Stimulated activated CD4-positive, alpha-beta T cell treated with anti-CD3 and anti-CD28 coated beads, Interleukin-12 subunit alpha, Interleukin-12 subunit beta, amount 100 ng/mL, for 4 hours (primary cell): Measurements from ENCODE around the gene ALB.

ENCODE experiments used
- DNase-seq: peaks from one replicate; pipeline ENCODE4 v3.0.0-alpha.2; 2020

Gene ALB

DNA sequence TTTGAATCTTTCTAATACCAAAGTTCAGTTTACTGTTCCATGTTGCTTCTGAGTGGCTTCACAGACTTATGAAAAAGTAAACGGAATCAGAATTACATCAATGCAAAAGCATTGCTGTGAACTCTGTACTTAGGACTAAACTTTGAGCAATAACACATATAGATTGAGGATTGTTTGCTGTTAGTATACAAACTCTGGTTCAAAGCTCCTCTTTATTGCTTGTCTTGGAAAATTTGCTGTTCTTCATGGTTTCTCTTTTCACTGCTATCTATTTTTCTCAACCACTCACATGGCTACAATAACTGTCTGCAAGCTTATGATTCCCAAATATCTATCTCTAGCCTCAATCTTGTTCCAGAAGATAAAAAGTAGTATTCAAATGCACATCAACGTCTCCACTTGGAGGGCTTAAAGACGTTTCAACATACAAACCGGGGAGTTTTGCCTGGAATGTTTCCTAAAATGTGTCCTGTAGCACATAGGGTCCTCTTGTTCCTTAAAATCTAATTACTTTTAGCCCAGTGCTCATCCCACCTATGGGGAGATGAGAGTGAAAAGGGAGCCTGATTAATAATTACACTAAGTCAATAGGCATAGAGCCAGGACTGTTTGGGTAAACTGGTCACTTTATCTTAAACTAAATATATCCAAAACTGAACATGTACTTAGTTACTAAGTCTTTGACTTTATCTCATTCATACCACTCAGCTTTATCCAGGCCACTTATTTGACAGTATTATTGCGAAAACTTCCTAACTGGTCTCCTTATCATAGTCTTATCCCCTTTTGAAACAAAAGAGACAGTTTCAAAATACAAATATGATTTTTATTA lies 28.3 kb downstream of the ALB start:
- DNase-seq: no peak

GRCh38 chr4:73433140-73433539 lies 29.1 kb downstream of the ALB start:
- no peak for DNase-seq

- DNase-seq: no peak
Measured at GRCh38 chr4:73434311-73434710, 30.2 kb downstream of the ALB start.

DNA sequence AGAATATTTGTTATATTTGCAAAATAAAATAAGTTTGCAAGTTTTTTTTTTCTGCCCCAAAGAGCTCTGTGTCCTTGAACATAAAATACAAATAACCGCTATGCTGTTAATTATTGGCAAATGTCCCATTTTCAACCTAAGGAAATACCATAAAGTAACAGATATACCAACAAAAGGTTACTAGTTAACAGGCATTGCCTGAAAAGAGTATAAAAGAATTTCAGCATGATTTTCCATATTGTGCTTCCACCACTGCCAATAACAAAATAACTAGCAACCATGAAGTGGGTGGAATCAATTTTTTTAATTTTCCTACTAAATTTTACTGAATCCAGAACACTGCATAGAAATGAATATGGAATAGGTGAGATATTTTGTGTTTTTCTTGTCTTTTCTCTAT lies 31.9 kb downstream of the ALB start, which contains the start of gene AFP:
Gene AFP, plus strand, starts transcription at position 238 of the 400 bp plus-strand sequence. Its CDS starts 42 bp downstream, at position 280.
- no peak for DNase-seq

DNA sequence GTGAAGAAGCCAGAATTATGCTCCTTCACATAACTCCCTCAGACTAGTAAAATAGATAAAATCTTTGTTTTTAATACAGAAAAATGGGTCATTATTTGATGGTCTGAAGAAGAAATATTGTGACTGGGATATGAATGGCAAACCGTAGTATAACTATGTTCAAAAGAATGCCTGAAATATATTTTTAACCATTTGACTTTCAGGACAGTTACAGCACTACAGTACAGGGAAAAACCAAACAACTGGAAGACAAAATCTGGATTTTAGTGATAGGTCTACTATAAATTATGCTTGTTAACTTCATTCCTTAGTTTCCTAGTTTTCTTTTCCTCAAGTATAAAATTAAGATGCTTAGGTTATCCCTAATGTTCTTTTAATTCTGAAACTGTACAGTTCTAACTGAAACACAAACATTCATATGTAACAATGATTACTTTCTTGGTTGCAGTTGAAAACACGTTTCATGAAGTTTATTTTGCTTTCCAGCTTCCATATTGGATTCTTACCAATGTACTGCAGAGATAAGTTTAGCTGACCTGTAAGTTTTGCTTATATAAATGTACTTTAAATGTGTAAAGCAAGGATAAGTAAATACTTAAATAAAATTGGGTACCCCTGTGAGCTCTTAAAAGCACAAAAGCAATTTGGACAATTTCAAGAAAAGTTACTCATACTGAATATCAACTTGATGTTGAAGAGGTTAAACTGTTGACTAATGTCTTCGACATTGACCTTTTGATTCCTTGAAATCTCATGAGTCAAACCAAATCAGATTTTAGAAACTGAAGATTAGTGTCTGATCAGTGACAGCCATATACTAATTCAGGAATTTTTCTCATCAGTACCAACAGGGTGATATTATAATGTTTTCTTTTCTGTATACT lies 32.8 kb downstream of the ALB start:
- DNase-seq: no peak

GRCh38 chr4:73437558-73437956 lies 33.5 kb downstream of the ALB start:
- DNase-seq: no peak

DNA sequence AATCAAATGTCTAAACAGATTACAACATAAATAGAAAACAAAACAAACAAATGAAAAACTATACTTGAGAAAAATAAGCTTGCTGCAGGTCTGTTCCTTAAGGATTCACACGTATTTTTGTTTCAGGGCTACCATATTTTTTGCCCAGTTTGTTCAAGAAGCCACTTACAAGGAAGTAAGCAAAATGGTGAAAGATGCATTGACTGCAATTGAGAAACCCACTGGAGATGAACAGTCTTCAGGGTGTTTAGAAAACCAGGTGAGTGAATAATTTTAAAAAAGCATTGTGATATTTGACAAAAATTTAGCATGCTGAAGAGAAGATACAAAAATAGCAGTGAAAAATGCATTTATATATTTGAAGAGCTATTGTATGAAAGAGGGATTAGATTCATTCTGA lies 34.0 kb downstream of the ALB start:
- DNase-seq: no peak

GRCh38 chr4:73438582-73439215 lies 34.6 kb downstream of the ALB start:
- DNase-seq: no peak

DNA sequence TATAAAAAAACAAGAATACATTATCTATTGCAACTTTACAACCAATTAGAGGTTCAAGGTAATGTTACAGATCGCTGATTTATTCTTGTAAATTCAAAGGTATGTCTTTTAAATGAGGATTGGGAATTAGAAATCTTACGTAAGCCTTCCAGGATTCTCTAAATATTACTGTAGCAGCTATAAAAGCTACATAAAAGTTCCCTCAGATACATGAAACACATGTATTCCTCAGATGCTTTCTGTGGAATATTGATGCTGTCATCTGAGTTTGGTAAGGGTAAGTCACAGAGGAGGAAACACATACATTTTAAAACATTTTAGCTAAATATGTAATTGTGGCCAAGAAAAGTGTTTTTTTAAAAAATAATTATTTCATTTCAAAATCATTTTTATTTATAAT lies 35.4 kb downstream of the ALB start:
- DNase-seq: no peak

DNA sequence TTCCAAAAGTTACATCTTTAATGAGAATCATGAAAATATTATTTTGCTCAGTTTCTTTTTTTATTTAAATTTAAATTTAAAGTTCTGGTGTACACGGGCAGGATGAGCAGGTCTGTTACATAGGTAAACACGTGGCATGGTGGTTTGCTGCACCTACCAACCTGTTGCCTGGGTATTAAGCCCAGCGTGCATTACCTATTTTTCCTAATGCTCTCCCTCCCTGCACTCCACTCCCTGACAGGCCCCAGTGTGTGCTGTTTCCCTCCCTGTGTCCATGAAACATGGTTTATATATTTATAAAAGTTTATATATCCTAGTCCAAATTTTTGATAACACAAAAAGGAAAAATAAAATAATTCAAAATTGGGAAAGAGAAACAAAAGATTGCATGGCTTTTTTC lies 35.9 kb downstream of the ALB start:
- no peak for DNase-seq

GRCh38 chr4:73440653-73441052 lies 36.6 kb downstream of the ALB start:
- DNase-seq: no peak

- no peak for DNase-seq
Measured at GRCh38 chr4:73442275-73442674, 38.2 kb downstream of the ALB start.

DNA sequence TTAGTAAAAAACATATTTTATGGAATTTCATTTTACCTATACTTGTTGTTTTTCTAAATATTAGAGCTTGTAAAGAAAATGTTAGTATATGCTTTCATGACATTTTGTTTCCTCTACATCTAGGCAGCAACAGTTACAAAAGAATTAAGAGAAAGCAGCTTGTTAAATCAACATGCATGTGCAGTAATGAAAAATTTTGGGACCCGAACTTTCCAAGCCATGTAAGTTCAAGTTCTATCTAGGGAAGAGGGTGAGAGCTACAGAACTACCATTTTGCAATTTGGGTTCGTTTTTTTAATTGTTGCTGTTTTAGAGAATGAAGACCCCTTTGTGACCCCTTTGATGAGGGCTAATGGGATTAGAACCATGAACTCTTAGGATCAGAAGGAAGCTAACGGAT lies 39.1 kb downstream of the ALB start:
- DNase-seq: no peak

GRCh38 chr4:73445383-73446335 lies 41.6 kb downstream of the ALB start:
- no peak for DNase-seq

- DNase-seq: no peak
Measured at GRCh38 chr4:73446336-73446938, 42.4 kb downstream of the ALB start.

- DNase-seq: no peak
Measured at GRCh38 chr4:73447671-73448070, 43.6 kb downstream of the ALB start.

DNA sequence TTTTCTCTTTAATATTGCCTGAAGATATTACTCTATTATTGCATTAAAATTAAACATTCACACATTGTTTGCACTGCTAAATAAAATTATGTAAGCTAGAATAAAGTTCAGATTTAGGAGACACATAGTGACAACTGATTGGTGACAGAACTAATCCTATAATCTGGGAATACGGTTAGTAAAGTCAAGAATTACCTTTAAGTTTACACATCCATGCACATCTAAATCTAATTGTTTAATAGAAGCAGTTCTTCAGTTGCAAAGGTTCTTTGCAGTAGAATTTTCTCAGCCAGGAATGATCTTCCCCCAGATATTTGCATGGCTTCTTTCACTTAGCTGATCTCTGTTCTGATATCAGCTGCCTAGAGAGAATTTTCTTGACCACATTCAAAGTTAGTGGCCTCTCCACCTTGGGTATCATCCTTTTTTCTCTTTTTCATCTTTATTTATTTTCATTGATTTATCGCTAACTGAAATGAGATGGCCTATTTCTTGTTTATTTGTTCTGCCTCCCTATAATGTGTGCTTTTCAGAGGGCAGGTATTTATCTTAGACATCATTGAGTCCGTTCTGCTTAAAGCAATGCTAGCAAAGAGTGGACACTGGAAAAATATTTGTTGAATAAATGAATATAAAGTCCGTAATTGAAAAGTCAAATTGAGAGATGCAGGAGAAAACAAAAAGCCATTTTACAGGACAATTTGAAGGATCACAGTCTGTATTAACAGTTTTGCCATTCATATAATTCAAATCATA lies 44.5 kb downstream of the ALB start:
- DNase-seq: no peak

DNA sequence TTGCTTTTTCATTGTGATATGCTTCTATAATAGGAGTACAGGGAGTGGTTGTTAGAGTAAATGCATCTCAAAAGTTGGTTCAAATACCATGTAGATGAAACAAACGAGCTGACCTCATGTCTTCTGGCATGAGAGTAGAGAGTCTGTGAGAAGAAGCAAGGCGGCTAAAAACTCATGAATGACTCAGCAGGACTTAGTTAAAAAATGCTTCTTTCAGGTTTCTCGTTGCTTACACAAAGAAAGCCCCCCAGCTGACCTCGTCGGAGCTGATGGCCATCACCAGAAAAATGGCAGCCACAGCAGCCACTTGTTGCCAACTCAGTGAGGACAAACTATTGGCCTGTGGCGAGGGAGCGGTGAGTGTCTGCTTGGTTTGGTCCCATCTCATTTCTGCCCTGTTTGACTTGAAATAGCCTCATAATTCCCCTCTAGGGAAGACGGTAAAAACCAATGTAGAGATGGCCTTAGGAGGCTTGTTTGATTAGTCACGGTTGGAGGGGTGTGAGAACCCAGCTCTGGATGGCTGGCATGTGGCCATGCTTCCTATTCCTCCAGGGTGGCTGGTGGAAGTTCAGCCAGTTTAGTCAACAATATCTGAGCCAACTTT lies 46.4 kb downstream of the ALB start:
- DNase-seq: no peak

DNA sequence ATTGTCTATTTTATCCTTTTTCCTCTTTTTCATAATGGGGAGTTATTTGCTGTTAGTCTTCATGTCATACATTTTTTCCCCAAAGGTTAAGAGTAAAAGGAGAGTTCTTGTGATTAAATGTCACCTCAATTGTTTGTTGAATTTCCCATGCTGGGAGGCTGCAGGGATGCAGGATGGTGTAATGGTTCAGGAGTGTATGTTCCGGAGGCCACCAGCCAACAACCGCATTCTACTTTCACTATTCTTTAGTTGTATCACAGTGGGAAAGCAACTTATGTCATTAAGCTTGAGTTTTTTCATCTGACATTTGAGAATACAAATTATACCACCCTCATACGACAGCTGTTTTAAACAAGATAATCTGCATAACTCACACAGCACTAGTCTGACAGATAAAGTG lies 47.3 kb downstream of the ALB start:
- DNase-seq: no peak

DNA sequence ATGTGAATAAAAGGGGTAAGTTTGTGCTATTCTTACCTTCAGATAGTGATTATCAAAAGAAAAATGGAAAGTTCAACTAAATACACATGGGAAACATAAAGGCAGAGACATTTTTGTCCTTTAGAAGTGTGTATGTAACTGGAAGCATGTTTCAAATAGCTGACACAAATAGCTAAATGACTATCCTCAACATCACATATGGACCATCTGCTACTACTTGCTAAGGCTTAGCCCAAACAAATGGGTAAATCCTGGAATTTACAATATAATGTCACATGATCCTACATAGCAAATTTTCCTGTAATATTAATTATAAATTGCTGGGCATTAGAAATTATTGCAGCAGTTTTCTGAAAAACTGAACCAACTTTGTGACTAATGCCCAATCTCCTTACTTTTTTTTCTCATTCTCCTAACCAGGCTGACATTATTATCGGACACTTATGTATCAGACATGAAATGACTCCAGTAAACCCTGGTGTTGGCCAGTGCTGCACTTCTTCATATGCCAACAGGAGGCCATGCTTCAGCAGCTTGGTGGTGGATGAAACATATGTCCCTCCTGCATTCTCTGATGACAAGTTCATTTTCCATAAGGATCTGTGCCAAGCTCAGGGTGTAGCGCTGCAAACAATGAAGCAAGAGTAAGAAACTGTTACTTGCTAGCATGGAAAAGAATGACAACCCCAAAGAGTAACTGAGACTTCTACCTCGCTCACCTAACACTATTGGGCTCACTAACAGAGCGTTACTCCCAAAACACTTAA lies 48.1 kb downstream of the ALB start:
- DNase-seq: no peak
